Chondrocyte (in vitro differentiated cells): ENCODE measurements around the gene MTM1. TPM values are rescaled to one million over a fixed set of nuclear protein-coding genes. Genes with fewer than 3 reads are reported as not detected.

Source experiments
- DNase-seq: peaks from one replicate; pipeline ENCODE4 v3.0.0; 2021; ENCODE audit warnings: mixed read lengths, low spot score
- H3K27ac Mint-ChIP-seq: one replicate; pipeline ENCODE4 v1.8.0; 2021; ENCODE audit warnings: mild to moderate bottlenecking, moderate library complexity, mixed read lengths; ENCODE audit not compliant: unreplicated experiment
- H3K27me3 Mint-ChIP-seq: 2 replicates; pipeline ENCODE4 v1.8.0; 2021; ENCODE audit warnings: low read depth, mixed read lengths
- H3K36me3 Mint-ChIP-seq: 2 replicates; pipeline ENCODE4 v1.8.0; 2021; ENCODE audit warnings: low read depth, mixed read lengths
- H3K4me1 Mint-ChIP-seq: 2 replicates; pipeline ENCODE4 v1.8.0; 2021; ENCODE audit warnings: low read depth, mild to moderate bottlenecking, mixed read lengths
- H3K4me3 Mint-ChIP-seq: one replicate; pipeline ENCODE4 v1.8.0; 2021; ENCODE audit warnings: mild to moderate bottlenecking, moderate library complexity, mixed read lengths; ENCODE audit not compliant: unreplicated experiment
- H3K9me3 Mint-ChIP-seq: 2 replicates; pipeline ENCODE4 v1.8.0; 2021; ENCODE audit warnings: low read depth, mixed read lengths
- total RNA-seq: library from RNA; stranded (reverse); gene quantifications from 3 replicates; pipeline ENCODE4 v1.2.1, GENCODE V29; 2021
- TF ChIP-seq, protein P1 (sequence below): fragments of 200-600 bp; sonication (generic); IDR thresholded peaks from 2 replicates; pipeline ENCODE4 v1.5.0; 2021; ENCODE audit warnings: antibody characterized with exemption, mild to moderate bottlenecking, moderate library complexity

Gene MTM1
- total RNA-seq, 1 donor from 2014 or later, result 10.1 TPM

DNA sequence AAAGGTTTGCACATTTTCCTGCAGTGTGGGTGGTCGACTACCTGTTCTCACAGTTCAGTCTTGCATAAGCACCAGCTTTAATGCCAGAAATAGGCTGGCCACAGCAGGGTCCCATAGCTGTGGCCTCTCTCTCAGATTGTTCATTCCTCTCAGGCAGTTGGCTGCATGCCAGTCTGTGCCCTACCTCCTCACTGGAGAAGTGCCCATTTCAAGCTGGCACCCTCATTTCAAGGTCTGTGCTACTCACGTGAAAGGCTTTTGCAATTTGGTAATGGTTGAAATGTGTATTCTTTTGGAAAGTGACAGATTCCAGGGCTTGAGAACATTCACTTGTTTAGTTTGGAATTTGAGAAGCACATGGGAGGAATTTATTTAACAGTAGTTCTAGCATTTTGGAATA lies 95.9 kb downstream of the MTM1 start:
- Mint-ChIP-seq H3K27me3 (no peaks in the 10 kb centered on the region), H3K9me3 (peaks cover 9% of the 10 kb centered on the region), H3K36me3 (peaks cover 5% of the 10 kb centered on the region), H3K4me3 (no peak overlapping the region), H3K4me1 (peaks cover 32% of the 10 kb centered on the region), H3K27ac (peak overlapping the region; percentile 78)
- no peak for DNase-seq
- TF ChIP-seq, protein P1, sequence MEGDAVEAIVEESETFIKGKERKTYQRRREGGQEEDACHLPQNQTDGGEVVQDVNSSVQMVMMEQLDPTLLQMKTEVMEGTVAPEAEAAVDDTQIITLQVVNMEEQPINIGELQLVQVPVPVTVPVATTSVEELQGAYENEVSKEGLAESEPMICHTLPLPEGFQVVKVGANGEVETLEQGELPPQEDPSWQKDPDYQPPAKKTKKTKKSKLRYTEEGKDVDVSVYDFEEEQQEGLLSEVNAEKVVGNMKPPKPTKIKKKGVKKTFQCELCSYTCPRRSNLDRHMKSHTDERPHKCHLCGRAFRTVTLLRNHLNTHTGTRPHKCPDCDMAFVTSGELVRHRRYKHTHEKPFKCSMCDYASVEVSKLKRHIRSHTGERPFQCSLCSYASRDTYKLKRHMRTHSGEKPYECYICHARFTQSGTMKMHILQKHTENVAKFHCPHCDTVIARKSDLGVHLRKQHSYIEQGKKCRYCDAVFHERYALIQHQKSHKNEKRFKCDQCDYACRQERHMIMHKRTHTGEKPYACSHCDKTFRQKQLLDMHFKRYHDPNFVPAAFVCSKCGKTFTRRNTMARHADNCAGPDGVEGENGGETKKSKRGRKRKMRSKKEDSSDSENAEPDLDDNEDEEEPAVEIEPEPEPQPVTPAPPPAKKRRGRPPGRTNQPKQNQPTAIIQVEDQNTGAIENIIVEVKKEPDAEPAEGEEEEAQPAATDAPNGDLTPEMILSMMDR, result no peak

DNA sequence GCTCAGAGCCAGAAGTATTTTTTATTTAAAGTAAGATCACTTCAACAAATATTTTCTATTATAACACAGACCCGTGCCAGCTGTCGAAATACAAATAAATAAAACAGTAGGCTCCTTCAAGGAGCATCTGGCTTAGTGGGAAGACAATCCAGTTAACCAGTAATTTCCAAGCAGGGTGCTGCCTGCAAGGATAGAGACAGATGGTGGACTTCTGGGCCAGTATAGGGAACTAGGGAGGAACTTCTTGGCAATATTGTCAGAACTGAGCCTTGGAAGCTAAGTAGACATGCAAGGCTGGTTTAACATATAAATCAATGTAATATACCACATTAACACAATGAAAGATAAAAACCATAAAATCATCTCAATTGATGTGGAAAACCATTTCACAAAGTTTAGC lies 107.8 kb downstream of the MTM1 start:
- DNase-seq, result no peak

DNA sequence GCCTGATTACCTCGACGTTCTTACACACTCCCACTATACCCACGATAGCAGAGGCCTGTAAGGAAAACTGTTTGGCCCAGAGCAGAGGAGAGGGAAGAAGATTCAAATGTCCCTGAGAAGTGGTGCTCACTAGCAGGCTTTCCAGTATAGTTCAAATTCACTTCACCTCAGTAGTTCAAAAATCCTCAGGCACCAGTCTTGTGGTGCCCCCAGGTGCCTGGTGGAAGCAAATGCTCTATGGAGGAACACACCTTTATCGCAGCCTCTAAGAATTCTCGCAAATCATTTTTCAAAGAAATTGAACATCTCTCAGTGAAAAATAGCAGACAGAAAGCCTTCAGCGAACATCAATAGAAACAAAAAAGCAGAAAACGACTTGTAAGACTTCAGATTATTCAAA lies 112.6 kb downstream of the MTM1 start:
- Mint-ChIP-seq H3K4me1 (no peaks in the 10 kb centered on the region), H3K36me3 (no peaks in the 10 kb centered on the region), H3K27ac (no peak overlapping the region), H3K4me3 (no peak overlapping the region), H3K9me3 (peaks cover 8% of the 10 kb centered on the region), H3K27me3 (no peaks in the 10 kb centered on the region)
- DNase-seq, result no peak
- TF ChIP-seq, protein P1, result peak; percentile 77

More for the DNA sequence above, 107.8 kb downstream of the MTM1 start:
- no peaks in the 10 kb centered on the region for H3K27me3 Mint-ChIP-seq
- H3K4me3 Mint-ChIP-seq, result no peak overlapping the region
- no peak overlapping the region for H3K27ac Mint-ChIP-seq
- TF ChIP-seq, protein P1, result no peak
- peaks cover 8% of the 10 kb centered on the region for H3K9me3 Mint-ChIP-seq
- H3K4me1 Mint-ChIP-seq, result no peaks in the 10 kb centered on the region
- no peaks in the 10 kb centered on the region for H3K36me3 Mint-ChIP-seq

DNA sequence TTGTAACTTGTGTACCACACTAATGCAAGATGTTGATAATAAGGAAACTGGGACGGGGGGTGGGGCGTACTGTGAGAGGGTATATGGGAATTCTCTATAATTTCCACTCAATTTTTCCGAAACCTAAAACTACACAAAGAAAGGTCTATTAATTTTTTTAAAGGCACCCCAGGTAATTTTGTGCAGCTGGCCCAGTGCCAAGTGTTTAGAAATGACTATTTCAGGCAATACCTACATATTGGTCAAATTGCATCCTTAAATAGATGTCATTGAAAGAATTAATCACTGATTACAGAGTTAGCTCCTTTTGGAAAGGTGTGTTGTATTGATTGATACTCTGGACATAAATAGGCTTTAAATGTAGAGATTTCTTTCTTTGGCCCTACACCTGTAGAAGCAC lies 114.7 kb downstream of the MTM1 start:
- no peaks in the 10 kb centered on the region for H3K27me3 Mint-ChIP-seq
- H3K27ac Mint-ChIP-seq, result no peak overlapping the region
- DNase-seq, result no peak
- H3K9me3 Mint-ChIP-seq, result peaks cover 5% of the 10 kb centered on the region
- H3K36me3 Mint-ChIP-seq, result no peaks in the 10 kb centered on the region
- no peak overlapping the region for H3K4me3 Mint-ChIP-seq
- TF ChIP-seq, protein P1, result no peak
- no peaks in the 10 kb centered on the region for H3K4me1 Mint-ChIP-seq

DNA sequence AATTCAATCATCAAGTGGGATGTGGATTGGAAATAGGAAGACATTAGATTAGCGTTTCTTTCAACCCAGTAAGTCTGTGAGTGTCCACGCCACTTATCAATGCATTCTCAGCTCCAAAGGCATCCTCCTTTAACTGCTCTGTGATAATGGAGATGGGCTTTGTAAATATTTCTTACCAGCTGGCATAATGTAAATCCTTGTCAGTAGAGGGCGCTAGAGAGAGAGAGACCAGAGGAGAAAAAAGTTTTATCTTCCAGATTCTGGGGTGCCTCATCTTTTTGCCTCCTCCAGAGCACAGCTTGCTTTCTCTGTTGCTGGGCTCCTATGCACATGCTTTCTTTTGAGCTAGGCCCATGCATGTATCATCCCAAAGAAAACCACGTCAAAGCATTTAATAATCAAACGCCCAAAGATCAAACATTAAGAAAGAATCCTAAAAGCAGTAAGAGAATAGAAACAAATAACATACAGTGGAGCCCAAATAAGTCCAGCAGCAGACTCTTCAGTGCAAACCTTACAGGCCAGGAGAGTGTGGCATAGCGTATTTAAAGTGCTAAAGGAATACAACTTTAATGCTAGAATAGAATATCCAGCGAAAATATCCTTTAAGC lies 115.2 kb downstream of the MTM1 start:
- peaks cover 4% of the 10 kb centered on the region for H3K9me3 Mint-ChIP-seq
- H3K4me1 Mint-ChIP-seq, result peaks cover 2% of the 10 kb centered on the region
- TF ChIP-seq, protein P1, result peak; percentile 77

More for the DNA sequence above, 115.2 kb downstream of the MTM1 start:
- H3K36me3 Mint-ChIP-seq, result no peaks in the 10 kb centered on the region
- no peaks in the 10 kb centered on the region for H3K27me3 Mint-ChIP-seq
- no peak overlapping the region for H3K27ac Mint-ChIP-seq
- H3K4me3 Mint-ChIP-seq, result no peak overlapping the region
- no peak for DNase-seq
